Measurements from ENCODE around the gene PITPNM1.
"Not testable (repeated sequence)": the region's sequence is repeated elsewhere in the genome, so short reads cannot be mapped to it uniquely, and the experiment has no call there.

Gene PITPNM1

GRCh38 chr11:67466367-67466766 is 38.8 kb downstream of the PITPNM1 start:
- no peak for DNase-seq (ENCODE audit: low read depth)

- not testable (repeated sequence) for DNase-seq (ENCODE audit: low read depth)
These were observed 39.6 kb downstream of the PITPNM1 start for GRCh38 chr11:67465530-67465929.

GRCh38 chr11:67465189-67465510 is 40.0 kb downstream of the PITPNM1 start:
- no peak for DNase-seq (ENCODE audit: low read depth)

- DNase-seq (ENCODE audit: low read depth) = peak; percentile 91
These were observed 40.6 kb downstream of the PITPNM1 start for GRCh38 chr11:67464411-67465188.

GRCh38 chr11:67463680-67464410 is 41.3 kb downstream of the PITPNM1 start:
- DNase-seq (ENCODE audit: low read depth) = no peak

GRCh38 chr11:67463186-67463585 is 42.0 kb downstream of the PITPNM1 start:
- DNase-seq (ENCODE audit: low read depth) = no peak

GRCh38 chr11:67458266-67458665 is 46.9 kb downstream of the PITPNM1 start:
- no peak for DNase-seq (ENCODE audit: low read depth)

- no peak for DNase-seq (ENCODE audit: low read depth)
These were observed 47.7 kb downstream of the PITPNM1 start for GRCh38 chr11:67457453-67457852.

- no peak for DNase-seq (ENCODE audit: low read depth)
These were observed 49.0 kb downstream of the PITPNM1 start for GRCh38 chr11:67456068-67456705.

GRCh38 chr11:67455054-67455453 is 50.1 kb downstream of the PITPNM1 start, which contains the start of gene CABP4:
CABP4 (plus strand) TSS chr11:67455354; CDS start chr11:67455424, 70 bp downstream.
- no peak for DNase-seq (ENCODE audit: low read depth)

GRCh38 chr11:67453816-67454732 is 51.1 kb downstream of the PITPNM1 start:
- DNase-seq (ENCODE audit: low read depth) = no peak

GRCh38 chr11:67452141-67452952 is 52.8 kb downstream of the PITPNM1 start, which contains the start of gene GPR152:
GPR152 (minus strand) TSS chr11:67452729; CDS start chr11:67452724, 5 bp downstream.
- no peak for DNase-seq (ENCODE audit: low read depth)

GRCh38 chr11:67451658-67451976 is 53.5 kb downstream of the PITPNM1 start:
- no peak for DNase-seq (ENCODE audit: low read depth)

- no peak for DNase-seq (ENCODE audit: low read depth)
These were observed 54.1 kb downstream of the PITPNM1 start for GRCh38 chr11:67450796-67451657.

GRCh38 chr11:67449116-67449844 is 55.9 kb downstream of the PITPNM1 start:
- no peak for DNase-seq (ENCODE audit: low read depth)

- no peak for DNase-seq (ENCODE audit: low read depth)
These were observed 56.9 kb downstream of the PITPNM1 start for GRCh38 chr11:67448220-67448609.

GRCh38 chr11:67445515-67445914 is 59.6 kb downstream of the PITPNM1 start:
- no peak for DNase-seq (ENCODE audit: low read depth)

GRCh38 chr11:67442504-67443404 is 62.4 kb downstream of the PITPNM1 start:
- DNase-seq (ENCODE audit: low read depth) = no peak

Data from CMK (cell line).